Right atrium auricular region (tissue), 2 donors: ENCODE results near the gene CLIP2. TPM values are rescaled to one million over a fixed set of nuclear protein-coding genes. Genes with fewer than 3 reads are reported as not detected.
"Not testable (repeated sequence)": the region's sequence is repeated elsewhere in the genome, so short reads cannot be mapped to it uniquely, and the experiment has no call there.

Experiments used
- DNase-seq: peaks from one replicate; pipeline ENCODE4 v3.0.0-alpha.2; 2019; ENCODE audit warnings: low spot score
- H3K27ac ChIP-seq, 2 donors: fragments of 200-600 bp; sonication (generic); 1 replicate in 1 of 2; 2 replicates in 1 of 2; pipeline ENCODE4 v1.5.1; 2016 to 2019
- H3K27me3 ChIP-seq, 2 donors: fragments of 200-600 bp; sonication (generic); one replicate each; pipeline versions ENCODE4 v1.5.1 to v1.6.0; 2017 to 2019
- H3K36me3 ChIP-seq: fragments of 200-600 bp; sonication (generic); one replicate; pipeline ENCODE4 v1.5.1; 2016
- H3K4me1 ChIP-seq, 2 donors: fragments of 200-600 bp; sonication (generic); one replicate each; pipeline versions ENCODE4 v1.5.1 to v1.6.0; 2017 to 2019
- H3K4me3 ChIP-seq, 2 donors: fragments of 200-600 bp; sonication (generic); 1 replicate in 1 of 2; 2 replicates in 1 of 2; pipeline ENCODE4 v1.5.1; 2017 to 2019; ENCODE audit warnings: mild to moderate bottlenecking in 1 of 2, moderate library complexity in 1 of 2
- H3K9me3 ChIP-seq, 2 donors: fragments of 200-600 bp; sonication (generic); one replicate each; pipeline ENCODE4 v1.5.1; 2019
- CTCF ChIP-seq, 2 donors: fragments of 200-600 bp; sonication (generic); IDR thresholded peaks; one replicate each; pipeline ENCODE4 v1.5.1; 2019; ENCODE audit warnings: antibody characterized with exemption in 2 of 2
- total RNA-seq, 2 donors: library from RNA; depleted of rRNA; stranded (reverse); fragments of >200 nt; gene quantifications; one replicate each; pipeline ENCODE4 v1.1.0, GENCODE V29; 2016

The CLIP2 gene
- 10 to 100 TPM in 1 of 2 donors, 1 to 10 TPM in 1; 9.5 to 12.1 TPM for total RNA-seq

- Histone ChIP-seq H3K27ac (peak within 1 kb of the TSS; percentile 79 to 87), H3K9me3 (no peaks in the 10 kb centered on the region), H3K4me3 (peak within 1 kb of the TSS; percentile 85 to 95), H3K27me3 (no peaks in the 10 kb centered on the region), H3K36me3 (no peaks in the 10 kb centered on the region), H3K4me1 (peaks cover 0 to 35% of the 10 kb centered on the region in 2 donors)
- DNase-seq, result peak; percentile 73
- TF ChIP-seq CTCF (IDR thresholded peaks at IDR 0.05), result no peak
Observed at GRCh38 chr7:74289018-74289658, at the start of gene CLIP2. Gene CLIP2 (plus strand): TSS chr7:74289407. CDS start chr7:74317547, 28,140 bp downstream.

- DNase-seq, result no peak
- Histone ChIP-seq H3K36me3 (peaks cover 69% of the 10 kb centered on the region), H3K27ac (no peak overlapping the region), H3K27me3 (no peaks in the 10 kb centered on the region), H3K4me3 (no peak overlapping the region), H3K9me3 (no peaks in the 10 kb centered on the region), H3K4me1 (no peaks in the 10 kb centered on the region)
- TF ChIP-seq CTCF (IDR thresholded peaks at IDR 0.05), result no peak
Observed at GRCh38 chr7:74240482-74240881, 48.7 kb upstream of the CLIP2 start.

- H3K27me3 ChIP-seq, result no peaks in the 10 kb centered on the region
- H3K9me3 ChIP-seq, result no peaks in the 10 kb centered on the region
- H3K36me3 ChIP-seq, result peaks cover 56% of the 10 kb centered on the region
- no peak overlapping the region for H3K27ac ChIP-seq
- no peak for TF ChIP-seq CTCF (IDR thresholded peaks at IDR 0.05)
- H3K4me3 ChIP-seq, result no peak overlapping the region
- no peak for DNase-seq
- H3K4me1 ChIP-seq, result no peaks in the 10 kb centered on the region
Observed at GRCh38 chr7:74242122-74242443, 47.1 kb upstream of the CLIP2 start.

DNA sequence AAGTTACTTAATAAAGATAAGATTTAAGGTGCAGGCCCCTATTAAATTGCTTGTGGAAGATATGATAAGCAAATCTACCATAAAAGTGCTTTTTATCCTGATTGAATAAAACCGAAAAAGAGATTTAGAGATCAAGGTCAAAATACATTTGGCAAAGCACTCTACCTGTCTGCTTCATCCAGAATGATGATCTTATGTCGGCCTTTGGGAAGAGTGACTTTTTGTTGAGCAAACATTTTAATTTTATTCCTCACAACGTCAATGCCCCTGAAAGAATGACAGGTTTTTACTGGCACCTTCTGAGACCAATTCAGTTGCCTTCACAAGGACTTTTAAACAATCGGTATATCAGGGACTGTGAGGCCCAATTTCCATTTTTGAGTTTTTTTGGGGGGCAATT lies 42.7 kb upstream of the CLIP2 start:
- Histone ChIP-seq H3K27me3 (no peaks in the 10 kb centered on the region), H3K36me3 (peaks cover 50% of the 10 kb centered on the region), H3K9me3 (no peaks in the 10 kb centered on the region), H3K4me1 (no peaks in the 10 kb centered on the region), H3K27ac (no peak overlapping the region), H3K4me3 (no peak overlapping the region)
- no peak for DNase-seq
- no peak for TF ChIP-seq CTCF (IDR thresholded peaks at IDR 0.05)

DNA sequence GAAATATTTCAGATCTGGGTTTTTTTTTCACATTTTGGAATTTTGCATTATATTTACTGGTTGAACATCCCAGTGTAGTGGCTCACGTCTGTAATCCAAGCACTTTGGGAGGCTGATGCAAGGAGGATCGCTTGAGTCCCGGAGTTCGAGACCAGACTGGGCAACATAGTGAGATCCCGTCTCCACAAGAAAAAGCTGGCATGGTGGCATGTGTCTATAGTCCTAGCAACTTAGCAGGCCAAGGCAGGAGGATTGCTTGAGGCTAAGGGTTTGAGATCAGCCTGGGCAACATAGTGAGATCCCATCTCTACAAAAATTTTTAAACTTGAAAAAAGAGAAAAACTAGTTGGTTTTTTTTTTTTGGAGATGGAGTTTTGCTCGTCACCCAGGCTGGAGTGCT lies 41.1 kb upstream of the CLIP2 start:
- DNase-seq, result no peak
- H3K36me3 ChIP-seq, result peaks cover 34% of the 10 kb centered on the region
- H3K4me3 ChIP-seq, result no peak overlapping the region
- H3K4me1 ChIP-seq, result peaks cover 0 to 7% of the 10 kb centered on the region in 2 donors
- H3K9me3 ChIP-seq, result no peaks in the 10 kb centered on the region
- no peaks in the 10 kb centered on the region for H3K27me3 ChIP-seq
- H3K27ac ChIP-seq, result no peak overlapping the region
- no peak for TF ChIP-seq CTCF (IDR thresholded peaks at IDR 0.05)

DNA sequence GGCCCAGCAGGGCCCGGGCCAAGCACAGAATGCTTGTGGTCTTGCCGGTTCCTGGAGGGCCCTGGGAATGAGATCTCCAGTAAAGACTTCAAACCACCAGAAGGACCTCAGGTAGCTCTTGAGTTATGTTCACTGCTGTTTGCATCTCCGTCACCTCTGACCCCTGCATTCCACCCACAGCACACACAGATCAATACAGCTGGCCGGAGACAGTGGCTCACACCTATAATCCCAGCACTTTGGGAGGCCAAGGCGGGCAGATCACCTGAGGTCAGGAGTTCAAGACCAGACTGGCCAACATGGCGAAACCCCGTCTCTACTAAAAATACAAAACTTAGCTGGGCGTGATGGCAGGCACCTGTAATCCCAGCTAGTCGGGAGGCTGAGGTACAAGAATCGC lies 40.1 kb upstream of the CLIP2 start:
- not testable (repeated sequence) for H3K9me3 ChIP-seq, DNase-seq, H3K27me3 ChIP-seq, H3K27ac ChIP-seq, H3K4me3 ChIP-seq
- peaks cover 0 to 13% of the 10 kb centered on the region in 2 donors for H3K4me1 ChIP-seq
- peaks cover 31% of the 10 kb centered on the region for H3K36me3 ChIP-seq
